HCT116 (cell line): ENCODE data around the gene COA3.

Experiments used
- CBX3 ChIP-seq: IDR thresholded peaks from 2 replicates; pipeline ENCODE4 v1.6.1; 2012; ENCODE audit warnings: low read depth
- ELF1 ChIP-seq: IDR thresholded peaks from 2 replicates; pipeline ENCODE4 v1.6.1; 2012; ENCODE audit warnings: low read depth, borderline replicate concordance
- EZH2 ChIP-seq: fragments of 200-600 bp; sonication (generic); IDR thresholded peaks from 2 replicates; pipeline ENCODE4 v1.6.1; 2017; ENCODE audit warnings: antibody characterized with exemption, mixed run types
- EZH2phosphoT487 ChIP-seq: fragments of 200-600 bp; IDR thresholded peaks from 2 replicates; pipeline ENCODE4 v1.6.1; 2018; ENCODE audit warnings: antibody characterized with exemption, borderline replicate concordance
- TF ChIP-seq, protein P1 (sequence below), 3 experiments: fragments of 200-600 bp in 1 of 3; sonication (generic) in 1 of 3; IDR thresholded peaks in 2 of 3; conservative IDR thresholded peaks in 1 of 3; 2 replicates each; pipeline ENCODE4 v1.5.1; 2012 to 2017; ENCODE audit warnings: low read depth in 2 of 3, low read length in 2 of 3, antibody characterized with exemption in 1 of 3, borderline replicate concordance in 1 of 3, control low read depth in 1 of 3, mild to moderate bottlenecking in 1 of 3, mixed read lengths in 1 of 3, mixed run types in 1 of 3, moderate library complexity in 1 of 3; ENCODE audit not compliant: insufficient read depth in 1 of 3
- TF ChIP-seq, protein P2 (sequence below): IDR thresholded peaks from 2 replicates; pipeline ENCODE4 v1.6.1; 2012

DNA sequence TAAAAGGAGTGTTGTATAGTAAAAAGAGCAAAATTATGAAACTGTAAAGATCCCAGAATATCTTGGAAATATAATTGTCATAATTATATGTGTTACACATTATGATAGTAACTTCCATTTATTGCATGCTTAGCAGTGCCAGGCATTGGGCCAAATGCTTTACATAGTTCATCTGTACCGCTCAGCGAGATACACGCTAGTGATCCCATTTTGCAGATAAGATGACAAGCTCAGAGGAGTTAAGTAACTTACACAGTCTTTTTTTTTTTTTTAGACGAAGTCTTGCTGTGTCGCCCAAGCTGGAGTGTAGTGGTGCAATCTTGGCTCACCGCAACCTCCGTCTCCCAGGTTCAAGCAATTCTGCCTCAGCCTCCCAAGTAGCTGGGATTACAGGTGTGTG is 46.9 kb downstream of the COA3 start:
- TF ChIP-seq, protein P1, sequence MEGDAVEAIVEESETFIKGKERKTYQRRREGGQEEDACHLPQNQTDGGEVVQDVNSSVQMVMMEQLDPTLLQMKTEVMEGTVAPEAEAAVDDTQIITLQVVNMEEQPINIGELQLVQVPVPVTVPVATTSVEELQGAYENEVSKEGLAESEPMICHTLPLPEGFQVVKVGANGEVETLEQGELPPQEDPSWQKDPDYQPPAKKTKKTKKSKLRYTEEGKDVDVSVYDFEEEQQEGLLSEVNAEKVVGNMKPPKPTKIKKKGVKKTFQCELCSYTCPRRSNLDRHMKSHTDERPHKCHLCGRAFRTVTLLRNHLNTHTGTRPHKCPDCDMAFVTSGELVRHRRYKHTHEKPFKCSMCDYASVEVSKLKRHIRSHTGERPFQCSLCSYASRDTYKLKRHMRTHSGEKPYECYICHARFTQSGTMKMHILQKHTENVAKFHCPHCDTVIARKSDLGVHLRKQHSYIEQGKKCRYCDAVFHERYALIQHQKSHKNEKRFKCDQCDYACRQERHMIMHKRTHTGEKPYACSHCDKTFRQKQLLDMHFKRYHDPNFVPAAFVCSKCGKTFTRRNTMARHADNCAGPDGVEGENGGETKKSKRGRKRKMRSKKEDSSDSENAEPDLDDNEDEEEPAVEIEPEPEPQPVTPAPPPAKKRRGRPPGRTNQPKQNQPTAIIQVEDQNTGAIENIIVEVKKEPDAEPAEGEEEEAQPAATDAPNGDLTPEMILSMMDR (IDR thresholded peaks at IDR 0.05 in 2 of 3, conservative IDR thresholded peaks at IDR 0.05 in 1 of 3; ENCODE audit: borderline replicate concordance in 1 of 3, insufficient read depth in 1 of 3, low read depth in 2 of 3, low read length in 2 of 3) = no peak
- TF ChIP-seq EZH2phosphoT487 (no peak), ELF1 (no peak), EZH2 (no peak), CBX3 (no peak)
- TF ChIP-seq, protein P2, sequence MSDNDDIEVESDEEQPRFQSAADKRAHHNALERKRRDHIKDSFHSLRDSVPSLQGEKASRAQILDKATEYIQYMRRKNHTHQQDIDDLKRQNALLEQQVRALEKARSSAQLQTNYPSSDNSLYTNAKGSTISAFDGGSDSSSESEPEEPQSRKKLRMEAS = no peak
